OCI-LY1 (cell line): ENCODE measurements around the gene RERE.

Source experiments
- H2AFZ ChIP-seq: fragments of 200-600 bp; sonication (generic), shearing (Covaris generic); 2 replicates; pipeline ENCODE4 v1.6.0; 2014; ENCODE audit warnings: antibody characterized with exemption, mild to moderate bottlenecking, low read length
- H3F3A ChIP-seq: fragments of 200-600 bp; sonication (generic), shearing (Covaris generic); 2 replicates; pipeline ENCODE4 v1.6.0; 2014; ENCODE audit warnings: mild to moderate bottlenecking, antibody characterized with exemption, low read length, moderate library complexity; ENCODE audit not compliant: insufficient read depth
- H3K27ac ChIP-seq: fragments of 200-600 bp; sonication (generic); 2 replicates; pipeline ENCODE4 v1.5.1; 2014; ENCODE audit warnings: low read length, mixed run types, mild to moderate bottlenecking, low read depth; ENCODE audit not compliant: poor library complexity, severe bottlenecking
- H3K27me3 ChIP-seq: fragments of 200-600 bp; sonication (generic); 2 replicates; pipeline ENCODE4 v1.6.0; 2014; ENCODE audit warnings: antibody characterized with exemption, mild to moderate bottlenecking, low read length, moderate library complexity; ENCODE audit not compliant: insufficient read depth
- H3K36me3 ChIP-seq: fragments of 200-600 bp; sonication (generic); 2 replicates; pipeline ENCODE4 v1.6.1; 2014; ENCODE audit warnings: mild to moderate bottlenecking, antibody characterized with exemption, low read length, moderate library complexity, mixed read lengths; ENCODE audit not compliant: insufficient read depth
- H3K4me1 ChIP-seq: fragments of 200-600 bp; sonication (generic); 2 replicates; pipeline ENCODE4 v1.5.1; 2014; ENCODE audit warnings: mild to moderate bottlenecking, low read length, moderate library complexity; ENCODE audit not compliant: insufficient read depth, severe bottlenecking
- H3K4me2 ChIP-seq: fragments of 200-600 bp; sonication (generic), shearing (Covaris generic); 2 replicates; pipeline ENCODE4 v1.6.1; 2014; ENCODE audit warnings: low read length
- H3K4me3 ChIP-seq: fragments of 200-600 bp; sonication (generic); 2 replicates; pipeline ENCODE4 v1.5.1; 2014; ENCODE audit warnings: low read length, low read depth, mild to moderate bottlenecking, mixed read lengths; ENCODE audit not compliant: poor library complexity, severe bottlenecking
- H3K79me2 ChIP-seq: fragments of 200-600 bp; shearing (Covaris generic); 2 replicates; pipeline ENCODE4 v1.6.1; 2016; ENCODE audit warnings: mixed run types, low read length, mixed read lengths; ENCODE audit not compliant: insufficient read depth
- H3K9ac ChIP-seq: fragments of 200-600 bp; sonication (generic), shearing (Covaris generic); 2 replicates; pipeline ENCODE4 v1.6.1; 2014; ENCODE audit warnings: mild to moderate bottlenecking, low read length, mixed read lengths
- H3K9me2 ChIP-seq: fragments of 200-600 bp; sonication (generic), shearing (Covaris generic); 2 replicates; pipeline ENCODE4 v1.6.1; 2014; ENCODE audit warnings: low read depth, mild to moderate bottlenecking, low read length, mixed read lengths
- H3K9me3 ChIP-seq: fragments of 200-600 bp; shearing (Covaris generic); 2 replicates; pipeline ENCODE4 v1.6.1; 2014; ENCODE audit warnings: low read length, mixed read lengths
- H4K20me1 ChIP-seq: fragments of 200-600 bp; sonication (generic), shearing (Covaris generic); 2 replicates; pipeline ENCODE4 v1.6.0; 2016; ENCODE audit warnings: mild to moderate bottlenecking, low read length; ENCODE audit not compliant: insufficient read depth
- EZH2 ChIP-seq: fragments of 200-600 bp; sonication (generic), shearing (Covaris generic); IDR thresholded peaks from 2 replicates; pipeline ENCODE4 v1.8.0; 2017; ENCODE audit warnings: borderline replicate concordance, mixed run types, mild to moderate bottlenecking, antibody characterized with exemption, low read length, moderate library complexity, mixed read lengths
- TF ChIP-seq, protein P1 (sequence below): fragments of 200-600 bp; sonication (generic), shearing (Covaris generic); IDR thresholded peaks from 2 replicates; pipeline ENCODE4 v1.5.1; 2017; ENCODE audit warnings: mild to moderate bottlenecking, antibody characterized with exemption, low read length, moderate library complexity, mixed read lengths

RERE gene

DNA sequence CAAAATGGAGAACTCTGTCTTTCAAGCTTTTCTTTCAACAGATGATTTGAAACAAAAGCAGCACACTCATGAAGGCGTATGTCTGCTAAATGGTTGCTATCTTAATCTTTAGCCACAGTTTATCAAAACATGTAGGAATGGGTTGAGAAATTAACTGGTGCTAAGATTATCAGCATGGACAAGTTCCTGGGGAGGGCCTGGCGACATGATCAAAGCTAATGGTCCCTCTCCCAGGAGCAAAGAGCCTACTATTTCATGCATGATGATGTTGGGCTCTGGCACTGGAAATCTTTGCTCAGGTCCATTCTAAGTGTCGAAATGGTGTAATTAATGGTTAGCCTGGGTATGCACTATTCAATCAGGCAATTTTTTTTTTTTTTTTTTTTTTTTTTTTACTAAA, 407.8 kb downstream of the RERE start:
- Histone ChIP-seq H4K20me1 (peaks cover 3% of the 10 kb centered on the region; the same call in 1 of the 2 replicates), H3K4me3 (no peak overlapping the region), H3K9me2 (no peaks in the 10 kb centered on the region), H3K79me2 (peaks cover 100% of the 10 kb centered on the region), H3K36me3 (peaks cover 99% of the 10 kb centered on the region), H3K4me2 (no peak overlapping the region), H3K4me1 (peaks cover 22% of the 10 kb centered on the region), H3K9ac (no peak overlapping the region), H3F3A (no peaks in the 10 kb centered on the region), H3K9me3 (no peaks in the 10 kb centered on the region), H3K27ac (peak overlapping the region; percentile 2), H3K27me3 (no peaks in the 10 kb centered on the region), H2AFZ (no peak overlapping the region)
- TF ChIP-seq, protein P1, sequence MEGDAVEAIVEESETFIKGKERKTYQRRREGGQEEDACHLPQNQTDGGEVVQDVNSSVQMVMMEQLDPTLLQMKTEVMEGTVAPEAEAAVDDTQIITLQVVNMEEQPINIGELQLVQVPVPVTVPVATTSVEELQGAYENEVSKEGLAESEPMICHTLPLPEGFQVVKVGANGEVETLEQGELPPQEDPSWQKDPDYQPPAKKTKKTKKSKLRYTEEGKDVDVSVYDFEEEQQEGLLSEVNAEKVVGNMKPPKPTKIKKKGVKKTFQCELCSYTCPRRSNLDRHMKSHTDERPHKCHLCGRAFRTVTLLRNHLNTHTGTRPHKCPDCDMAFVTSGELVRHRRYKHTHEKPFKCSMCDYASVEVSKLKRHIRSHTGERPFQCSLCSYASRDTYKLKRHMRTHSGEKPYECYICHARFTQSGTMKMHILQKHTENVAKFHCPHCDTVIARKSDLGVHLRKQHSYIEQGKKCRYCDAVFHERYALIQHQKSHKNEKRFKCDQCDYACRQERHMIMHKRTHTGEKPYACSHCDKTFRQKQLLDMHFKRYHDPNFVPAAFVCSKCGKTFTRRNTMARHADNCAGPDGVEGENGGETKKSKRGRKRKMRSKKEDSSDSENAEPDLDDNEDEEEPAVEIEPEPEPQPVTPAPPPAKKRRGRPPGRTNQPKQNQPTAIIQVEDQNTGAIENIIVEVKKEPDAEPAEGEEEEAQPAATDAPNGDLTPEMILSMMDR: no peak
- no peak for TF ChIP-seq EZH2

DNA sequence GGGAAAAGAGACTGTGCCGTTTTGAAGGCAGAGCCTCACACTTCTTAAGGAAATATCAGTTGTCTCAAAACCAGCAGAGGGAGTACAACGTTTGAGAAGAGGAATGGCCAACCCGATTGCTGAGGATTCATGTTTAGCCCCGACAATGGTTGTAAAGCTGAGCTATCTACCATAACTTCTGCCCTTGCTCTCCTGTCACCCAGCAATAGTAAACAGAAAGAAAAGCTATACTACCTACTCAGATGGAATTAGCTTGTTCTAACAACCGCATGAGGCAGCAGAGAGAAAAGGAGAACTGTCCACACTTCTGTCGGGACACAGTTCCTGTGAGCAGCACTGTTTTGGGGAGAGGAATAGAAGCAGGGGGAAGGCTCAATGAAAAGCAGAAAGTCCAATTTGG, 408.3 kb downstream of the RERE start:
- no peak overlapping the region for H3K4me2 ChIP-seq

DNA sequence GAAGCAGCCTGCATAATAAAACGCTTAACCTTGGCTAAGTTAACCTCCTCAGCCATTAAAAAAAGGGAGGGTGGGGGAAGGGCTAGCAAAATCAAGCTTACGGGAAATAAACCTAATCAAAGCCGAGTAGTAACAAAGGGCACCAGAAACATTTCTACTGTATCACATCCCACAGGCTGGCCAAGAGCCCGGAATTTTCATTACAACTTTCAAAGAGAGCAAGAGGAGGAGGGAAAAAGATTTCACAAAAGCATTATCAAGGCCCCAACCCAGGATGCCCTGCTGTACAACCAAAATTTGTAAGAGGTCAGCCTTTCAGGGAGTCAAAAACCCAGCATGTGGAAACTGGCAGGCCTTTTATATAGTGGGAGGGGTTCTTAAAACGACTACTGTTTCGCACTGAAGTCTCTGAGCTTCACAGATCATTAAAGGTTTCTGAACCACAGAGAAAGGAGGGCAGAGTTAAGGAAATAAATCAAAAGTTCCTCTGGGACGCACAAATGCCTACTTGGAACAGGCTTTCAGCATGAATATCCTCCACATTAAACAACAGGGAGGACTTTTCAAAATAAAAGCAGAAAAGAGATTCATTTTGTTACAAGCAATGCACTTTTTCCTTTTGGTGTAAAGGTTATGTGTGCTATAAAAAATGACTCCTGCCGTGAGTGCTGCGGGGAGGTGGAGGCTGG, 409.1 kb downstream of the RERE start:
- no peak overlapping the region for H3K4me3 ChIP-seq
- no peaks in the 10 kb centered on the region for H3F3A ChIP-seq
- H3K27ac ChIP-seq: no peak overlapping the region
- peaks cover 22% of the 10 kb centered on the region for H3K4me1 ChIP-seq
- H3K27me3 ChIP-seq: no peaks in the 10 kb centered on the region
- no peak overlapping the region for H3K4me2 ChIP-seq
- H3K9ac ChIP-seq: no peak overlapping the region
- H2AFZ ChIP-seq: no peak overlapping the region
- TF ChIP-seq EZH2: no peak
- TF ChIP-seq, protein P1: no peak
- H3K36me3 ChIP-seq: peaks cover 92% of the 10 kb centered on the region
- H3K9me3 ChIP-seq: no peaks in the 10 kb centered on the region
- H4K20me1 ChIP-seq: peaks cover 3% of the 10 kb centered on the region; the same call in 1 of the 2 replicates
- no peaks in the 10 kb centered on the region for H3K9me2 ChIP-seq
- H3K79me2 ChIP-seq: peaks cover 95% of the 10 kb centered on the region

More for the DNA sequence above, 408.3 kb downstream of the RERE start:
- H3K9me3 ChIP-seq: no peaks in the 10 kb centered on the region
- no peaks in the 10 kb centered on the region for H3K9me2 ChIP-seq
- peaks cover 22% of the 10 kb centered on the region for H3K4me1 ChIP-seq
- H3K36me3 ChIP-seq: peaks cover 97% of the 10 kb centered on the region
- H3K79me2 ChIP-seq: peaks cover 99% of the 10 kb centered on the region
- TF ChIP-seq, protein P1: peak; percentile 52; the same call in 1 of the 2 replicates
- TF ChIP-seq EZH2: no peak
- H2AFZ ChIP-seq: no peak overlapping the region
- H3K27ac ChIP-seq: peak overlapping the region; percentile 2
- H3F3A ChIP-seq: no peaks in the 10 kb centered on the region
- H4K20me1 ChIP-seq: peaks cover 3% of the 10 kb centered on the region; the same call in 1 of the 2 replicates
- H3K9ac ChIP-seq: no peak overlapping the region
- no peaks in the 10 kb centered on the region for H3K27me3 ChIP-seq
- H3K4me3 ChIP-seq: no peak overlapping the region
